ENCODE results near the gene KLK6. TPM values are rescaled to one million over a fixed set of nuclear protein-coding genes. Genes with fewer than 3 reads are reported as not detected.

KLK6 gene
- total RNA-seq, 2 experiments from 2014 or later = not detected

DNA sequence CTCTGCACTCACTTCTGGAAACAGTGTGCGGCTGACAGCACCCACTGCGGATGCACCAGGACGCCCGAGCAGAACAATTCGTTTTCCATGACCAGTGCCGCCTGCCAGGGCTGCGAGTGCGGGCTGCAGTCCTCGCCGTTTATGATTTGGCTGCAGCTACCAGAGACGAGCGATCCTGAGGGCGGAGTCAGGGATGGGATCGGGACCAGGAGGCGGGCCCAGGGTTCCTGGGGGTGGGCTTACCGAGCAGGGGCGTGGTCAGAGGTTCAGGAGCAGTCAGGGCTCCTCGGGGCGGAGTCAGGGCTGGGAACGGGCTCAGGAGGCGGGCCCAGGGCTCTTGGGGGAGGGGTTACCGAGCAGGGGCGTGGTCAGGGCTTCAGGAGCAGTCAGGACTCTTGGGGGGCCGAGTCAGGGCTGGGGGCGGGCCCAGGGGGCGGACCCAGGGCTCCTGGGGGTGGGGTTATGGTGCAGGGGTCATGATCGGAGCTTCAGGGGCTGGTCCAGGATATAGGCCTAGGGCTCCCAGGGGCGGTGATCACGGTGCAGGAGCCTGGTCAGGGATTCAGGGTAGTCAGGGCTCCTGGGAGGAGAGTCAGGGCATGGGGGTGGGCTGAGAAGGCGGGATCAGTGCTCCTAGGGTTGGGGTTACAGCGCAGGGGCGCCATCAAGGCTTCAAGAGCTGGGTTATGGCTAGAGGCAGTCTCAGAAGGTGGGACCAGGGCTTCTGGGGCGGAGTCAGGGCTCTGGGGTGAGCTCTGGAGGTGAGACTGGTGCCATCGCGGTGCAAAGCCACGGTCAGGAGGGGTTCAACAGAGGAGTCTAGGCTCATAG, 59.9 kb downstream of the KLK6 start:
- ChIA-PET POLR2A (no interaction called here), CTCF (no interaction called here)
- H3K27me3 Mint-ChIP-seq = peaks cover 16% of the 10 kb centered on the region
- H3K4me1 ChIP-seq (ENCODE audit: insufficient read depth, low read length) = peaks cover 8% of the 10 kb centered on the region
- H3K9me3 ChIP-seq (ENCODE audit: control insufficient read depth in 1 of 2, insufficient read depth in 1 of 2, low read length in 2 of 2) = peaks cover 0 to 26% of the 10 kb centered on the region in 2 experiments
- H3K4me3 Mint-ChIP-seq = no peak overlapping the region
- TF ChIP-seq, protein P1, sequence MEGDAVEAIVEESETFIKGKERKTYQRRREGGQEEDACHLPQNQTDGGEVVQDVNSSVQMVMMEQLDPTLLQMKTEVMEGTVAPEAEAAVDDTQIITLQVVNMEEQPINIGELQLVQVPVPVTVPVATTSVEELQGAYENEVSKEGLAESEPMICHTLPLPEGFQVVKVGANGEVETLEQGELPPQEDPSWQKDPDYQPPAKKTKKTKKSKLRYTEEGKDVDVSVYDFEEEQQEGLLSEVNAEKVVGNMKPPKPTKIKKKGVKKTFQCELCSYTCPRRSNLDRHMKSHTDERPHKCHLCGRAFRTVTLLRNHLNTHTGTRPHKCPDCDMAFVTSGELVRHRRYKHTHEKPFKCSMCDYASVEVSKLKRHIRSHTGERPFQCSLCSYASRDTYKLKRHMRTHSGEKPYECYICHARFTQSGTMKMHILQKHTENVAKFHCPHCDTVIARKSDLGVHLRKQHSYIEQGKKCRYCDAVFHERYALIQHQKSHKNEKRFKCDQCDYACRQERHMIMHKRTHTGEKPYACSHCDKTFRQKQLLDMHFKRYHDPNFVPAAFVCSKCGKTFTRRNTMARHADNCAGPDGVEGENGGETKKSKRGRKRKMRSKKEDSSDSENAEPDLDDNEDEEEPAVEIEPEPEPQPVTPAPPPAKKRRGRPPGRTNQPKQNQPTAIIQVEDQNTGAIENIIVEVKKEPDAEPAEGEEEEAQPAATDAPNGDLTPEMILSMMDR (IDR thresholded peaks at IDR 0.05) = no peak
- peaks cover 32 to 71% of the 10 kb centered on the region in 2 experiments for H3K27me3 ChIP-seq (ENCODE audit: control insufficient read depth in 1 of 2, insufficient read depth in 2 of 2, low read length in 2 of 2)
- intact Hi-C loops (cut with DNase I, micrococcal nuclease) = no loop called here
- H3K27ac Mint-ChIP-seq = no peak overlapping the region
- H3K9me3 Mint-ChIP-seq = no peaks in the 10 kb centered on the region
- peaks cover 8% of the 10 kb centered on the region for H3K4me1 Mint-ChIP-seq (ENCODE audit: low read depth)
- H3K36me3 Mint-ChIP-seq (ENCODE audit: low read depth) = no peaks in the 10 kb centered on the region
- H3K27ac ChIP-seq (ENCODE audit: low read depth in 1 of 2, low read length in 2 of 2) = no peak overlapping the region
- ATAC-seq (ENCODE audit: poor library complexity) = peak; percentile 34
- H3K4me3 ChIP-seq (ENCODE audit: low read length) = no peak overlapping the region
- DNase-seq = peak in 5 of 14 experiments; percentile 8 to 44 (median 17)
- H3K36me3 ChIP-seq (ENCODE audit: insufficient read depth, low read length) = no peaks in the 10 kb centered on the region

Other genes starting within 250 kb of the KLK6 start
- not detected for gene SHANK1, start 249.8 kb downstream of the KLK6 start, total RNA-seq
- gene CLEC11A, start 246.2 kb downstream of the KLK6 start, total RNA-seq = 1 to 10 TPM; 3.1 to 3.3 TPM
- not detected for gene GPR32, start 199.1 kb downstream of the KLK6 start, total RNA-seq
- gene ACP4, start 179.2 kb downstream of the KLK6 start, total RNA-seq = not detected
- gene KLK1, start 145.8 kb downstream of the KLK6 start, total RNA-seq = not detected
- gene KLK15, start 136.0 kb downstream of the KLK6 start, total RNA-seq = not detected
- gene KLK3, start 114.7 kb downstream of the KLK6 start, total RNA-seq = not detected
- not detected for gene KLK2, start 96.2 kb downstream of the KLK6 start, total RNA-seq
- not detected for gene KLK4, start 58.2 kb downstream of the KLK6 start, total RNA-seq
- not detected for gene KLK5, start 16.6 kb downstream of the KLK6 start, total RNA-seq
- not detected for gene KLK7, start 14.3 kb upstream of the KLK6 start, total RNA-seq
- not detected for gene KLK8, start 32.0 kb upstream of the KLK6 start, total RNA-seq
- not detected for gene KLK10, start 50.1 kb upstream of the KLK6 start, total RNA-seq
- not detected for gene KLK11, start 57.0 kb upstream of the KLK6 start, total RNA-seq
- not detected for gene KLK12, start 65.4 kb upstream of the KLK6 start, total RNA-seq
- not detected for gene KLK13, start 95.5 kb upstream of the KLK6 start, total RNA-seq
- gene KLK14, start 113.3 kb upstream of the KLK6 start, total RNA-seq = under 1 TPM in 1 of 2 experiments, not detected in 1; 0.22 TPM
- 1 to 10 TPM; 1.4 to 1.6 TPM for gene CTU1, start 138.8 kb upstream of the KLK6 start, total RNA-seq
- under 1 TPM; 0.36 to 0.59 TPM for gene SIGLEC9, start 155.3 kb upstream of the KLK6 start, total RNA-seq
- under 1 TPM in 1 of 2 experiments, not detected in 1; 0.20 TPM for gene SIGLEC7, start 172.7 kb upstream of the KLK6 start, total RNA-seq

Measured in CD4-positive, alpha-beta T cell (primary cell).